PC-9 (cell line): ENCODE results near the gene PIK3CB. TPM values are rescaled to one million over a fixed set of nuclear protein-coding genes. Genes with fewer than 3 reads are reported as not detected.

ENCODE experiments used
- BruUV-seq: library from RNA; stranded (reverse); fragments of 400-500 nt; replicated peaks from 2 replicates; lab custom pipeline; 2021; lab: Mats Ljungman, UMichigan
- CTCF ChIA-PET: fragments of 300-600 bp; sonication (Branson Sonifier 250); formaldehyde crosslinking; loops from one replicate; lab custom pipeline; 2022; ENCODE audit warnings: antibody characterized with exemption; lab: Charles Lee
- POLR2A ChIA-PET: fragments of 300-600 bp; sonication (Branson Sonifier 250); formaldehyde crosslinking; loops from one replicate; lab custom pipeline; 2022; ENCODE audit warnings: antibody characterized with exemption; ENCODE audit not compliant: unreplicated experiment; lab: Charles Lee
- DNase-seq, 2 experiments: peaks; one replicate each; pipeline versions ENCODE4 v3.0.0 to v3.0.0-alpha.2; 2015 to 2022; ENCODE audit warnings: mixed read lengths in 1 of 2
- H2AFZ ChIP-seq: fragments of 200-600 bp; sonication (generic); 2 replicates; pipeline ENCODE4 v1.8.1; 2017; ENCODE audit warnings: antibody characterized with exemption
- H3F3A ChIP-seq: fragments of 200-600 bp; sonication (generic); 2 replicates; pipeline ENCODE4 v1.8.1; 2017; ENCODE audit warnings: antibody characterized with exemption, mild to moderate bottlenecking, low read depth; ENCODE audit not compliant: insufficient read depth
- H3K27ac ChIP-seq: fragments of 200-600 bp; sonication (generic); 2 replicates; pipeline ENCODE4 v1.6.1; 2016; ENCODE audit warnings: mixed run types
- H3K27me3 ChIP-seq: fragments of 200-600 bp; sonication (generic); 2 replicates; pipeline ENCODE4 v1.6.1; 2016; ENCODE audit warnings: low read depth, mixed run types; ENCODE audit not compliant: insufficient read depth
- H3K36me3 ChIP-seq: fragments of 200-600 bp; sonication (generic); 2 replicates; pipeline ENCODE4 v1.6.1; 2016; ENCODE audit warnings: low read depth, mixed run types
- H3K4me1 ChIP-seq: fragments of 200-600 bp; sonication (generic); replicated peaks from 2 replicates; pipeline ENCODE4 v1.6.1; 2016; ENCODE audit warnings: mixed run types; ENCODE audit not compliant: insufficient read depth
- H3K4me2 ChIP-seq: fragments of 200-600 bp; sonication (generic); 2 replicates; pipeline ENCODE4 v1.6.1; 2017; ENCODE audit warnings: mixed run types
- H3K4me3 ChIP-seq: fragments of 200-600 bp; sonication (generic); 2 replicates; pipeline ENCODE4 v1.6.1; 2016; ENCODE audit warnings: mixed run types
- H3K79me2 ChIP-seq: fragments of 200-600 bp; sonication (generic); 2 replicates; pipeline ENCODE4 v1.6.1; 2017; ENCODE audit warnings: low read depth, mixed run types
- H3K9me2 ChIP-seq: fragments of 200-600 bp; sonication (generic); 2 replicates; pipeline ENCODE4 v1.8.1; 2017; ENCODE audit warnings: mild to moderate bottlenecking; ENCODE audit not compliant: insufficient read depth
- H3K9me3 ChIP-seq: fragments of 200-600 bp; sonication (generic); 2 replicates; pipeline ENCODE4 v1.8.1; 2016; ENCODE audit warnings: low read depth; ENCODE audit not compliant: insufficient read depth
- H4K20me1 ChIP-seq: fragments of 200-600 bp; sonication (generic); 2 replicates; pipeline ENCODE4 v1.8.1; 2017; ENCODE audit not compliant: insufficient read depth
- EZH2 ChIP-seq: fragments of 200-600 bp; sonication (generic); IDR thresholded peaks from 2 replicates; pipeline ENCODE4 v1.8.0; 2017; ENCODE audit warnings: antibody characterized with exemption, low read depth
- intact Hi-C: fragments of 100-400 bp; cut with micrococcal nuclease; formaldehyde crosslinking; loops from one replicate; pipeline ENCODE4 v1.10.0; 2022; ENCODE audit not compliant: unreplicated experiment
- total RNA-seq: library from RNA; stranded (reverse); gene quantifications from 2 replicates; pipeline ENCODE4 v1.2.3, GENCODE V29; 2021
- TF ChIP-seq, protein P1 (sequence below): fragments of 200-600 bp; sonication (generic); conservative IDR thresholded peaks from 2 replicates; pipeline ENCODE4 v1.6.1; 2017; ENCODE audit warnings: mixed run types, antibody characterized with exemption, mild to moderate bottlenecking, moderate library complexity

Gene PIK3CB
- total RNA-seq, 1 experiment from 2014 or later: 47.8 TPM

DNA sequence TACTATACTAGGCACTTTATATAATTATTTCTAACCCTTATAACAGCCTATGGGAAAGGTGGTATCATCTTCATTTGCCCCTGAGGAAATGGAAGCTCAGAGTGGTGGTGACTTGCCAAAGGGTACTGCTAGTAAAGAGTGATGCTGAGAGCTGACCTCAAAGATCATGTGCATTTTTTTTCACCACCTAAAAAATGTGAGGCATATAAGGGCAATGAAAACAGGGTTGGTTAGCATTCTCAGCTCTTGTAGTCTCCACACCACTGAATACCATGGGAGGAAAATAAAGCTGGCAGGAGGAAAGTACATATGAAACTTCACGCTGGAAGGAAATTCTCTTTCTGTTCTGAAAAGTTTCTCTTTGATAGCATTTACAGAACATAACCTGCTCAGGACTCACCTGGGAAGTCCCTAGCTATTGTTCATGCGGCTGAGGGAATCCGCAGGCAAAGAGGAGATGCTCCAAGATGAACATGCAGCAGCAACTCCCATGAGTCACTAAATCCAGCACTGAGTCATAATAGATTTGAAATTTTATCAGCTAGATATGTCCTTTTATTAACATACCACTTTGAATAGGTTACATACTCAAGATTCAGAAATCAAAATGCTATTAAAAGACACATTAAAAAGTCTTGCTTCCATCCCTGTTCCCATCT lies 208.9 kb downstream of the PIK3CB start:
- no peaks in the 10 kb centered on the region for H4K20me1 ChIP-seq
- H3K36me3 ChIP-seq: no peaks in the 10 kb centered on the region
- no peaks in the 10 kb centered on the region for H3K9me2 ChIP-seq
- DNase-seq: peak; percentile 45 to 50
- peaks cover 5% of the 10 kb centered on the region; the same call in 1 of the 2 replicates for H3F3A ChIP-seq
- H3K4me3 ChIP-seq: no peak overlapping the region
- no peaks in the 10 kb centered on the region for H3K79me2 ChIP-seq
- H2AFZ ChIP-seq: no peak overlapping the region
- no peaks in the 10 kb centered on the region for H3K4me1 ChIP-seq
- intact Hi-C loops: no loop called here
- no peak overlapping the region for H3K27ac ChIP-seq
- TF ChIP-seq, protein P1, sequence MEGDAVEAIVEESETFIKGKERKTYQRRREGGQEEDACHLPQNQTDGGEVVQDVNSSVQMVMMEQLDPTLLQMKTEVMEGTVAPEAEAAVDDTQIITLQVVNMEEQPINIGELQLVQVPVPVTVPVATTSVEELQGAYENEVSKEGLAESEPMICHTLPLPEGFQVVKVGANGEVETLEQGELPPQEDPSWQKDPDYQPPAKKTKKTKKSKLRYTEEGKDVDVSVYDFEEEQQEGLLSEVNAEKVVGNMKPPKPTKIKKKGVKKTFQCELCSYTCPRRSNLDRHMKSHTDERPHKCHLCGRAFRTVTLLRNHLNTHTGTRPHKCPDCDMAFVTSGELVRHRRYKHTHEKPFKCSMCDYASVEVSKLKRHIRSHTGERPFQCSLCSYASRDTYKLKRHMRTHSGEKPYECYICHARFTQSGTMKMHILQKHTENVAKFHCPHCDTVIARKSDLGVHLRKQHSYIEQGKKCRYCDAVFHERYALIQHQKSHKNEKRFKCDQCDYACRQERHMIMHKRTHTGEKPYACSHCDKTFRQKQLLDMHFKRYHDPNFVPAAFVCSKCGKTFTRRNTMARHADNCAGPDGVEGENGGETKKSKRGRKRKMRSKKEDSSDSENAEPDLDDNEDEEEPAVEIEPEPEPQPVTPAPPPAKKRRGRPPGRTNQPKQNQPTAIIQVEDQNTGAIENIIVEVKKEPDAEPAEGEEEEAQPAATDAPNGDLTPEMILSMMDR: no peak
- TF ChIP-seq EZH2: no peak
- no TSS peak for BruUV-seq
- ChIA-PET CTCF (interaction anchor here (0.8 to 1.6 kb wide), 2 partner anchors 31 to 298 kb away, joined by 3 to 8 read pairs; partner anchors contain the start of gene CEP70), POLR2A (interaction anchor here (0.6 kb wide), 1 partner anchor 32 kb away, joined by 5 read pairs; the partner anchor contains the start of gene CEP70)
- no peak overlapping the region for H3K4me2 ChIP-seq
- H3K9me3 ChIP-seq: no peaks in the 10 kb centered on the region
- H3K27me3 ChIP-seq: no peaks in the 10 kb centered on the region

DNA sequence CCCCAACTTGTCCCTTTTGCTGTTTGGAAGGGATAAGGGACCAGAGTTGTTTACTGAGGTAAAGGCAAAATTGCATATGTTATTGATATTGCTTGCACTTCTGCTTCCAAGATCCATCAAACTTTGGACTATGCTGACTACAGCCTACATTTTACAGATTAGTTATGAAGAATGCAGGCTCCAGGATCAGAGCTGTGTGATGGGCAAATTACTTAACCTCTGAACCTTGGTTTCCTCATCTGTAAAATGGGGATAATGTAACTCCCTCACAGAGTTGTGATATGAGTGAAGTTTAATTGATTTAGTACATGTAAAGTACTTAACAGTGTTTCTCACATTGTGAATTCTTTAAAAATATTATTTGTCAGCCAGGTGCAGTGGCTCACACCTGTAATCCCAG lies 210.2 kb downstream of the PIK3CB start:
- H2AFZ ChIP-seq: no peak overlapping the region
- BruUV-seq: no TSS peak
- CTCF ChIA-PET: interaction anchor here (0.7 kb wide), 1 partner anchor 693 kb away, joined by 4 read pairs; no protein-coding TSS in a partner anchor

DNA sequence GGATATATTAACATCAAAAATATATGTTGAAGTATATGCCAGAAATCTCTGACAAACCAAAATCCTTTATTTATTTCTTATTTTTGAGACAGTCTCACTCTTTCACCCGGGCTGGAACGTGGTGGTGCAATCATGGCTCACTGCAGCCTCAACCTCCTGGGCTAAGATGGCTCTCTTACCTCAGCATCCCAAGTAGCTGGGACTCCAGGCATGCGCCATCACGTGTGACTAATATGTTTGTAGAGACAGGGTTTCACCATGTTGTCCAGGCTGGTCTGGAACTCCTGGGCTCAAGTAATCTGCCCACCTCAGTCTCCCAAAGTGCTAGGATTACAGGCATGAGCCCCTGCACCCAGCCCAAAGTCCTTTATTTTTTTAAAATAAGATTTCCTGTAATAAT lies 214.3 kb downstream of the PIK3CB start:
- Histone ChIP-seq H3F3A (no peaks in the 10 kb centered on the region), H3K4me2 (no peak overlapping the region), H3K9me2 (no peaks in the 10 kb centered on the region), H3K36me3 (no peaks in the 10 kb centered on the region), H3K27ac (no peak overlapping the region), H2AFZ (no peak overlapping the region), H4K20me1 (no peaks in the 10 kb centered on the region), H3K27me3 (no peaks in the 10 kb centered on the region), H3K4me3 (no peak overlapping the region), H3K9me3 (no peaks in the 10 kb centered on the region), H3K79me2 (no peaks in the 10 kb centered on the region), H3K4me1 (no peaks in the 10 kb centered on the region; the same call in 1 of the 2 replicates)
- ChIA-PET CTCF (no interaction called here), POLR2A (no interaction called here)
- no TSS peak for BruUV-seq
- intact Hi-C loops: no loop called here
- TF ChIP-seq, protein P1: no peak
- TF ChIP-seq EZH2: no peak
- no peak for DNase-seq

More for the DNA sequence above, 210.2 kb downstream of the PIK3CB start:
- H3K4me2 ChIP-seq: no peak overlapping the region
- no peaks in the 10 kb centered on the region for H3K9me3 ChIP-seq
- DNase-seq: no peak
- no peak overlapping the region for H3K27ac ChIP-seq
- H3K4me3 ChIP-seq: no peak overlapping the region
- H3K79me2 ChIP-seq: no peaks in the 10 kb centered on the region
- no peaks in the 10 kb centered on the region for H4K20me1 ChIP-seq
- H3K27me3 ChIP-seq: no peaks in the 10 kb centered on the region
- no peaks in the 10 kb centered on the region for H3K9me2 ChIP-seq
- H3K4me1 ChIP-seq: no peaks in the 10 kb centered on the region
- intact Hi-C loops: no loop called here
- TF ChIP-seq EZH2: no peak
- TF ChIP-seq, protein P1: no peak
- POLR2A ChIA-PET: no interaction called here
- H3F3A ChIP-seq: peaks cover 5% of the 10 kb centered on the region; the same call in 1 of the 2 replicates
- no peaks in the 10 kb centered on the region for H3K36me3 ChIP-seq
